ENCODE results near the gene KCND3.

The KCND3 gene

GRCh38 chr1:111836111-111836510 lies 153.4 kb downstream of the KCND3 start:
- DNase-seq, result no peak

GRCh38 chr1:111835514-111835913 lies 154.0 kb downstream of the KCND3 start:
- DNase-seq, result no peak

- no peak for DNase-seq
Observed at GRCh38 chr1:111834956-111835355, 154.5 kb downstream of the KCND3 start.

GRCh38 chr1:111833334-111833733 lies 156.1 kb downstream of the KCND3 start:
- DNase-seq, result no peak

- no peak for DNase-seq
Observed at GRCh38 chr1:111832521-111833155, 156.8 kb downstream of the KCND3 start.

- DNase-seq, result no peak
Observed at GRCh38 chr1:111831153-111831552, 158.3 kb downstream of the KCND3 start.

GRCh38 chr1:111827946-111828345 lies 161.5 kb downstream of the KCND3 start:
- no peak for DNase-seq

GRCh38 chr1:111826278-111826677 lies 163.2 kb downstream of the KCND3 start:
- no peak for DNase-seq

GRCh38 chr1:111825217-111825616 lies 164.3 kb downstream of the KCND3 start:
- DNase-seq, result no peak

- DNase-seq, result no peak
Observed at GRCh38 chr1:111822138-111822537, 167.3 kb downstream of the KCND3 start.

- no peak for DNase-seq
Observed at GRCh38 chr1:111821121-111821745, 168.2 kb downstream of the KCND3 start.

- DNase-seq, result no peak
Observed at GRCh38 chr1:111819566-111820263, 169.8 kb downstream of the KCND3 start.

GRCh38 chr1:111818546-111818945 lies 170.9 kb downstream of the KCND3 start:
- DNase-seq, result no peak

- no peak for DNase-seq
Observed at GRCh38 chr1:111818081-111818480, 171.4 kb downstream of the KCND3 start.

- no peak for DNase-seq
Observed at GRCh38 chr1:111814642-111815041, 174.8 kb downstream of the KCND3 start.

- no peak for DNase-seq
Observed at GRCh38 chr1:111814305-111814628, 175.2 kb downstream of the KCND3 start.

GRCh38 chr1:111813440-111814304 lies 175.8 kb downstream of the KCND3 start:
- DNase-seq, result no peak

- DNase-seq, result no peak
Observed at GRCh38 chr1:111812306-111812705, 177.2 kb downstream of the KCND3 start.

GRCh38 chr1:111811891-111812290 lies 177.6 kb downstream of the KCND3 start:
- DNase-seq, result no peak

GRCh38 chr1:111805251-111805650 lies 184.2 kb downstream of the KCND3 start:
- DNase-seq, result no peak

GRCh38 chr1:111804776-111805175 lies 184.7 kb downstream of the KCND3 start:
- no peak for DNase-seq

GRCh38 chr1:111803951-111804350 lies 185.5 kb downstream of the KCND3 start:
- no peak for DNase-seq

GRCh38 chr1:111802984-111803383 lies 186.5 kb downstream of the KCND3 start:
- DNase-seq, result no peak

Data from stimulated activated CD4-positive, alpha-beta T cell treated with anti-CD3 and anti-CD28 coated beads, Interleukin-15, amount 100 ng/mL, for 24 hours (primary cell).